ENCODE measurements around the gene TCF7L1. TPM values are rescaled to one million over a fixed set of nuclear protein-coding genes. Genes with fewer than 3 reads are reported as not detected.

TCF7L1 gene
- total and polyA plus RNA-seq, 9 of the 15 experiments (the other 6 are each of a cell fraction or from before 2014, with no cell fraction given), result 0.03 to 0.11 (median 0.07) TPM; not detected in 5

DNA sequence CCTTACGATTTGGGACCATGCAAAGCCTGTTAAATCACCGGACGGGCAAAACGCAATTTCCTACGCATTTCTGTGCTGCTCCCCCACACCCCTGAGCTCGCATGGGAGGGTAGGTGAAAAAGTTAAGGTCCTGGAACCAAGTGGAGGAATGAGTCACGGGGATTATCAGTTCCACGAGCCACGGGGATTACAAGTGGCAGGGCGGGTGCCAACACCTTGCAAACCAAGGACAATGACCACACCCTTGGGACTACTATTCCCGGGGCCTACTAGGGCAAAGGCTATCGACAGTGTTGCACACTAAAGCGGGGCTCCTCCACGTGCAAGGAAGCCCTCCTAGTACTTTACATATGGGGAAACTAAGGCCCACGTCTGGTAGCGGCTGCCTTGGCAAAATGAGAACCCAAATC, 220.7 kb downstream of the TCF7L1 start (continued):
- TF ChIP-seq NFIX (CRISPR knock-in tag; IDR thresholded peaks at IDR 0.05; ENCODE audit: low read depth), result no peak
- TF ChIP-seq JUND (IDR thresholded peaks at IDR 0.05; ENCODE audit: borderline replicate concordance, low read depth, low read length), result peak; percentile 78
- TF ChIP-seq JUND (tag; IDR thresholded peaks at IDR 0.05; ENCODE audit: borderline replicate concordance, low read depth, low read length), result peak; percentile 57; the same call in 1 of the 3 replicates
- TF ChIP-seq, protein P1, sequence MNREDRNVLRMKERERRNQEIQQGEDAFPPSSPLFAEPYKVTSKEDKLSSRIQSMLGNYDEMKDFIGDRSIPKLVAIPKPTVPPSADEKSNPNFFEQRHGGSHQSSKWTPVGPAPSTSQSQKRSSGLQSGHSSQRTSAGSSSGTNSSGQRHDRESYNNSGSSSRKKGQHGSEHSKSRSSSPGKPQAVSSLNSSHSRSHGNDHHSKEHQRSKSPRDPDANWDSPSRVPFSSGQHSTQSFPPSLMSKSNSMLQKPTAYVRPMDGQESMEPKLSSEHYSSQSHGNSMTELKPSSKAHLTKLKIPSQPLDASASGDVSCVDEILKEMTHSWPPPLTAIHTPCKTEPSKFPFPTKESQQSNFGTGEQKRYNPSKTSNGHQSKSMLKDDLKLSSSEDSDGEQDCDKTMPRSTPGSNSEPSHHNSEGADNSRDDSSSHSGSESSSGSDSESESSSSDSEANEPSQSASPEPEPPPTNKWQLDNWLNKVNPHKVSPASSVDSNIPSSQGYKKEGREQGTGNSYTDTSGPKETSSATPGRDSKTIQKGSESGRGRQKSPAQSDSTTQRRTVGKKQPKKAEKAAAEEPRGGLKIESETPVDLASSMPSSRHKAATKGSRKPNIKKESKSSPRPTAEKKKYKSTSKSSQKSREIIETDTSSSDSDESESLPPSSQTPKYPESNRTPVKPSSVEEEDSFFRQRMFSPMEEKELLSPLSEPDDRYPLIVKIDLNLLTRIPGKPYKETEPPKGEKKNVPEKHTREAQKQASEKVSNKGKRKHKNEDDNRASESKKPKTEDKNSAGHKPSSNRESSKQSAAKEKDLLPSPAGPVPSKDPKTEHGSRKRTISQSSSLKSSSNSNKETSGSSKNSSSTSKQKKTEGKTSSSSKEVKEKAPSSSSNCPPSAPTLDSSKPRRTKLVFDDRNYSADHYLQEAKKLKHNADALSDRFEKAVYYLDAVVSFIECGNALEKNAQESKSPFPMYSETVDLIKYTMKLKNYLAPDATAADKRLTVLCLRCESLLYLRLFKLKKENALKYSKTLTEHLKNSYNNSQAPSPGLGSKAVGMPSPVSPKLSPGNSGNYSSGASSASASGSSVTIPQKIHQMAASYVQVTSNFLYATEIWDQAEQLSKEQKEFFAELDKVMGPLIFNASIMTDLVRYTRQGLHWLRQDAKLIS (CRISPR knock-in tag; IDR thresholded peaks at IDR 0.05), result no peak
- TF ChIP-seq TCF7 (IDR thresholded peaks at IDR 0.05; ENCODE audit: borderline replicate concordance), result no peak
- TF ChIP-seq, protein P2, sequence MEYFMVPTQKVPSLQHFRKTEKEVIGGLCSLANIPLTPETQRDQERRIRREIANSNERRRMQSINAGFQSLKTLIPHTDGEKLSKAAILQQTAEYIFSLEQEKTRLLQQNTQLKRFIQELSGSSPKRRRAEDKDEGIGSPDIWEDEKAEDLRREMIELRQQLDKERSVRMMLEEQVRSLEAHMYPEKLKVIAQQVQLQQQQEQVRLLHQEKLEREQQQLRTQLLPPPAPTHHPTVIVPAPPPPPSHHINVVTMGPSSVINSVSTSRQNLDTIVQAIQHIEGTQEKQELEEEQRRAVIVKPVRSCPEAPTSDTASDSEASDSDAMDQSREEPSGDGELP (CRISPR knock-in tag; IDR thresholded peaks at IDR 0.05; ENCODE audit: borderline replicate concordance), result no peak
- no peak for TF ChIP-seq MCM2 (IDR thresholded peaks at IDR 0.05; ENCODE audit: low read depth)
- peak; percentile 35 for TF ChIP-seq CHD1 (IDR thresholded peaks at IDR 0.05; ENCODE audit: low read length)
- no peak for TF ChIP-seq ZNF232 (CRISPR knock-in tag; IDR thresholded peaks at IDR 0.05)
- peak; percentile 82 for TF ChIP-seq GATAD2A (IDR thresholded peaks at IDR 0.05)
- no peak for TF ChIP-seq ZNF717 (CRISPR knock-in tag; IDR thresholded peaks at IDR 0.05)
- no peak for TF ChIP-seq EP400 (IDR thresholded peaks at IDR 0.05)
- TF ChIP-seq RBM14 (IDR thresholded peaks at IDR 0.05; ENCODE audit: borderline replicate concordance, insufficient read depth, low read depth, low read length), result no peak
- TF ChIP-seq SMAD1 (IDR thresholded peaks at IDR 0.05; ENCODE audit: low read depth, low read length, partially characterized antibody), result no peak
- no peak for TF ChIP-seq BDP1 (IDR thresholded peaks at IDR 0.05; ENCODE audit: insufficient read depth, insufficient read length)
- TF ChIP-seq HNRNPL (IDR thresholded peaks at IDR 0.05; ENCODE audit: low read depth, low read length), result 0 out of 2 replicates have a peak, but pooled peaks have one; percentile 15
- no peak for TF ChIP-seq PRMT5 (CRISPR knock-in tag; IDR thresholded peaks at IDR 0.05)
- TF ChIP-seq, protein P3, sequence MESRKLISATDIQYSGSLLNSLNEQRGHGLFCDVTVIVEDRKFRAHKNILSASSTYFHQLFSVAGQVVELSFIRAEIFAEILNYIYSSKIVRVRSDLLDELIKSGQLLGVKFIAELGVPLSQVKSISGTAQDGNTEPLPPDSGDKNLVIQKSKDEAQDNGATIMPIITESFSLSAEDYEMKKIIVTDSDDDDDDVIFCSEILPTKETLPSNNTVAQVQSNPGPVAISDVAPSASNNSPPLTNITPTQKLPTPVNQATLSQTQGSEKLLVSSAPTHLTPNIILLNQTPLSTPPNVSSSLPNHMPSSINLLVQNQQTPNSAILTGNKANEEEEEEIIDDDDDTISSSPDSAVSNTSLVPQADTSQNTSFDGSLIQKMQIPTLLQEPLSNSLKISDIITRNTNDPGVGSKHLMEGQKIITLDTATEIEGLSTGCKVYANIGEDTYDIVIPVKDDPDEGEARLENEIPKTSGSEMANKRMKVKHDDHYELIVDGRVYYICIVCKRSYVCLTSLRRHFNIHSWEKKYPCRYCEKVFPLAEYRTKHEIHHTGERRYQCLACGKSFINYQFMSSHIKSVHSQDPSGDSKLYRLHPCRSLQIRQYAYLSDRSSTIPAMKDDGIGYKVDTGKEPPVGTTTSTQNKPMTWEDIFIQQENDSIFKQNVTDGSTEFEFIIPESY (CRISPR knock-in tag; IDR thresholded peaks at IDR 0.05), result no peak
- no peak for TF ChIP-seq ZFP36 (IDR thresholded peaks at IDR 0.05; ENCODE audit: low read depth, low read length, partially characterized antibody)
- TF ChIP-seq, protein P4, sequence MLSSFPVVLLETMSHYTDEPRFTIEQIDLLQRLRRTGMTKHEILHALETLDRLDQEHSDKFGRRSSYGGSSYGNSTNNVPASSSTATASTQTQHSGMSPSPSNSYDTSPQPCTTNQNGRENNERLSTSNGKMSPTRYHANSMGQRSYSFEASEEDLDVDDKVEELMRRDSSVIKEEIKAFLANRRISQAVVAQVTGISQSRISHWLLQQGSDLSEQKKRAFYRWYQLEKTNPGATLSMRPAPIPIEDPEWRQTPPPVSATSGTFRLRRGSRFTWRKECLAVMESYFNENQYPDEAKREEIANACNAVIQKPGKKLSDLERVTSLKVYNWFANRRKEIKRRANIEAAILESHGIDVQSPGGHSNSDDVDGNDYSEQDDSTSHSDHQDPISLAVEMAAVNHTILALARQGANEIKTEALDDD (IDR thresholded peaks at IDR 0.05), result peak; percentile 12; the same call in 1 of the 2 replicates
- no peak for TF ChIP-seq MTA2 (IDR thresholded peaks at IDR 0.05; ENCODE audit: low read depth)
- TF ChIP-seq RFX7 (CRISPR knock-in tag; IDR thresholded peaks at IDR 0.05), result no peak
- TF ChIP-seq TARDBP (IDR thresholded peaks at IDR 0.05), result 0 out of 2 replicates have a peak, but pooled peaks have one; percentile 7
- no peak for TF ChIP-seq ZNF175 (CRISPR knock-in tag; IDR thresholded peaks at IDR 0.05; ENCODE audit: low read depth)

Data from K562 (cell line).